SK-N-MC (cell line): ENCODE results near the gene CHRNA5.

Source experiments
- EZH2 ChIP-seq: fragments of 200-600 bp; sonication (generic); IDR thresholded peaks from one replicate; pipeline ENCODE4 v1.6.1; 2017; ENCODE audit warnings: antibody characterized with exemption
- FOXP2 ChIP-seq: optimal IDR thresholded peaks from 2 replicates; pipeline ENCODE3; 2011; ENCODE audit warnings: mild to moderate bottlenecking, moderate library complexity; ENCODE audit not compliant: insufficient read depth; ENCODE audit errors: extremely low read length, control extremely low read depth
- POLR2AphosphoS5 ChIP-seq: IDR thresholded peaks from 2 replicates; pipeline ENCODE4 v1.6.1; 2012; ENCODE audit warnings: mild to moderate bottlenecking, low read depth, low read length, borderline replicate concordance

- TF ChIP-seq EZH2, result no peak
- no peak for TF ChIP-seq POLR2AphosphoS5
- TF ChIP-seq FOXP2, result no peak
Measured at GRCh38 chr15:78633348-78633747, 68.0 kb downstream of the CHRNA5 start.
